ENCODE measurements around the gene ATG16L2.

ATG16L2 gene

DNA sequence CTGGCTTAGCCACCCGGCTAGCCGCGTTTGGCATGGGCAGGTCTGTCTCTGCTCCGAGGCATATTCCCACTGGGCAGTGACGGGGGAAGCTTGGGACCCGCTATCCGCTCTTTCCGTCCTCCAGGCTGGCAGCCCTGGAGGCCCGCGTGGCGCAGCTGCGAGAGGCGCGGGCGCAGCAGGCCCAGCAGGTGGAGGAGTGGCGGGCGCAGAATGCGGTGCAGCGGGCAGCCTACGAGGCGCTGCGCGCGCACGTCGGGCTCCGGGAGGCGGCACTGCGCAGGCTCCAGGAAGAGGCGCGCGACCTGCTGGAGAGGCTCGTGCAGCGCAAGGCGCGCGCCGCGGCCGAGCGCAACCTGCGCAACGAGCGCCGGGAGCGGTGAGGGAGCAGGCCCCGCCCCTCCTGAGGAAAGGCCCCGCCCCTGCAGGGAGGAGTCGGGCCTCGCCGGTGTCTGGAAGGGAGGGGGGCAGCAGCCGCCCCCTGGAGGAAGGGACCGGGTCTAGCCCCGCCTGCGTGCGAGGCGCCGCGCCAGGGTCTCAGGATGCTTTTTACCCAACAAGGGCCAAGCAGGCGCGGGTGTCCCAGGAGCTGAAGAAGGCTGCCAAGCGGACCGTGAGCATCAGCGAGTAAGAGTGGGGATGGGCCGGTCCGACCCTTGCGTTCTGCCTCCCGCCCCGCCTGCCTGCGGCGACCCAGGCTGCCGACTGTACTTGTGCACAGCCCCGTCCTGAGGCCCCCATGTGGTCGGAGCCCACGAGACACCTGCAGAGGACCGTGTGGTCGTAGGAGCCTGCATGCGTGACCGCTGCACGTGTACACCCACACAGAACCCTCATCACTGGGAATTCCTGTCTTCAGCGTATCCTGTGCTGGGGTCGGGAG is 7.9 kb downstream of the ATG16L2 start (continued):
- peak; percentile 59 for TF ChIP-seq HIC1 (tag by site-specific recombination; IDR thresholded peaks at IDR 0.05)
- TF ChIP-seq, protein P1, sequence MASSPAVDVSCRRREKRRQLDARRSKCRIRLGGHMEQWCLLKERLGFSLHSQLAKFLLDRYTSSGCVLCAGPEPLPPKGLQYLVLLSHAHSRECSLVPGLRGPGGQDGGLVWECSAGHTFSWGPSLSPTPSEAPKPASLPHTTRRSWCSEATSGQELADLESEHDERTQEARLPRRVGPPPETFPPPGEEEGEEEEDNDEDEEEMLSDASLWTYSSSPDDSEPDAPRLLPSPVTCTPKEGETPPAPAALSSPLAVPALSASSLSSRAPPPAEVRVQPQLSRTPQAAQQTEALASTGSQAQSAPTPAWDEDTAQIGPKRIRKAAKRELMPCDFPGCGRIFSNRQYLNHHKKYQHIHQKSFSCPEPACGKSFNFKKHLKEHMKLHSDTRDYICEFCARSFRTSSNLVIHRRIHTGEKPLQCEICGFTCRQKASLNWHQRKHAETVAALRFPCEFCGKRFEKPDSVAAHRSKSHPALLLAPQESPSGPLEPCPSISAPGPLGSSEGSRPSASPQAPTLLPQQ (tag by site-specific recombination; IDR thresholded peaks at IDR 0.05): peak; percentile 70
- TF ChIP-seq ZNF792 (tag by site-specific recombination; IDR thresholded peaks at IDR 0.05): no peak
- TF ChIP-seq ZFP3 (tag by site-specific recombination; IDR thresholded peaks at IDR 0.05; ENCODE audit: low read depth): no peak
- no peak for TF ChIP-seq ZNF626 (tag by site-specific recombination; IDR thresholded peaks at IDR 0.05)
- TF ChIP-seq ELK4 (IDR thresholded peaks at IDR 0.05; ENCODE audit: borderline replicate concordance, low read depth, low read length): no peak
- no peak for TF ChIP-seq ZNF132 (tag by site-specific recombination; IDR thresholded peaks at IDR 0.05; ENCODE audit: borderline replicate concordance)
- TF ChIP-seq KLF9 (tag by site-specific recombination; IDR thresholded peaks at IDR 0.05; ENCODE audit: low read depth): peak; percentile 65
- TF ChIP-seq SCRT2 (tag by site-specific recombination; IDR thresholded peaks at IDR 0.05): 0 out of 2 replicates have a peak, but pooled peaks have one; percentile 30
- peak; percentile 72; the same call in 1 of the 2 replicates for TF ChIP-seq ZBTB7A (tag by site-specific recombination; IDR thresholded peaks at IDR 0.05; ENCODE audit: low read depth)
- peak; percentile 27; the same call in 1 of the 2 replicates for TF ChIP-seq ZNF501 (tag by site-specific recombination; IDR thresholded peaks at IDR 0.05)
- TF ChIP-seq SCRT1 (tag by site-specific recombination; IDR thresholded peaks at IDR 0.05; ENCODE audit: borderline replicate concordance): no peak
- peak; percentile 64 for TF ChIP-seq ZIC2 (tag by site-specific recombination; IDR thresholded peaks at IDR 0.05)
- no peak for TF ChIP-seq ZNF521 (tag by site-specific recombination; IDR thresholded peaks at IDR 0.05)
- TF ChIP-seq ZNF354C (tag by site-specific recombination; IDR thresholded peaks at IDR 0.05; ENCODE audit: borderline replicate concordance, low read depth): no peak
- TF ChIP-seq, protein P2, sequence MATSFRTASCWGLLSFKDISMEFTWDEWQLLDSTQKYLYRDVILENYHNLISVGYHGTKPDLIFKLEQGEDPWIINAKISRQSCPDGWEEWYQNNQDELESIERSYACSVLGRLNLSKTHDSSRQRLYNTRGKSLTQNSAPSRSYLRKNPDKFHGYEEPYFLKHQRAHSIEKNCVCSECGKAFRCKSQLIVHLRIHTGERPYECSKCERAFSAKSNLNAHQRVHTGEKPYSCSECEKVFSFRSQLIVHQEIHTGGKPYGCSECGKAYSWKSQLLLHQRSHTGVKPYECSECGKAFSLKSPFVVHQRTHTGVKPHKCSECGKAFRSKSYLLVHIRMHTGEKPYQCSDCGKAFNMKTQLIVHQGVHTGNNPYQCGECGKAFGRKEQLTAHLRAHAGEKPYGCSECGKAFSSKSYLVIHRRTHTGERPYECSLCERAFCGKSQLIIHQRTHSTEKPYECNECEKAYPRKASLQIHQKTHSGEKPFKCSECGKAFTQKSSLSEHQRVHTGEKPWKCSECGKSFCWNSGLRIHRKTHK (tag by site-specific recombination; IDR thresholded peaks at IDR 0.05): no peak
- peak; percentile 62 for TF ChIP-seq ZFP69B (tag by site-specific recombination; IDR thresholded peaks at IDR 0.05)
- no peak for TF ChIP-seq HOXD13 (CRISPR knock-in tag; IDR thresholded peaks at IDR 0.05; ENCODE audit: borderline replicate concordance)
- TF ChIP-seq KLF7 (tag by site-specific recombination; IDR thresholded peaks at IDR 0.05; ENCODE audit: borderline replicate concordance): 0 out of 2 replicates have a peak, but pooled peaks have one; percentile 8
- peak; percentile 89 for TF ChIP-seq ZNF449 (tag by site-specific recombination; IDR thresholded peaks at IDR 0.05)
- peak; percentile 16; the same call in 1 of the 2 replicates for TF ChIP-seq KLF8 (tag by site-specific recombination; IDR thresholded peaks at IDR 0.05)
- TF ChIP-seq ZNF311 (tag by site-specific recombination; IDR thresholded peaks at IDR 0.05; ENCODE audit: borderline replicate concordance): no peak
- peak; percentile 63; the same call in 1 of the 2 replicates for TF ChIP-seq KLF16 (tag by site-specific recombination; IDR thresholded peaks at IDR 0.05)
- TF ChIP-seq ZNF513 (tag by site-specific recombination; IDR thresholded peaks at IDR 0.05): no peak
- TF ChIP-seq ZBTB8A (tag by site-specific recombination; IDR thresholded peaks at IDR 0.05): peak; percentile 96
- TF ChIP-seq ZNF48 (tag by site-specific recombination; IDR thresholded peaks at IDR 0.05): no peak
- peak; percentile 21; the same call in 1 of the 2 replicates for TF ChIP-seq SP7 (tag by site-specific recombination; IDR thresholded peaks at IDR 0.05)
- TF ChIP-seq ZXDB (tag by site-specific recombination; IDR thresholded peaks at IDR 0.05): 0 out of 2 replicates have a peak, but pooled peaks have one; percentile 6

Data from HEK293 (cell line).